IPS-NIHi7 (cell line): Measurements from ENCODE around the gene ZCCHC7.
"Not testable (repeated sequence)": the region's sequence is repeated elsewhere in the genome, so short reads cannot be mapped to it uniquely, and the experiment has no call there.

Source experiments
- DNase-seq: peaks from one replicate; pipeline ENCODE4 v3.0.0; 2012; ENCODE audit warnings: mixed read lengths; ENCODE audit errors: extremely low spot score

Gene ZCCHC7

DNA sequence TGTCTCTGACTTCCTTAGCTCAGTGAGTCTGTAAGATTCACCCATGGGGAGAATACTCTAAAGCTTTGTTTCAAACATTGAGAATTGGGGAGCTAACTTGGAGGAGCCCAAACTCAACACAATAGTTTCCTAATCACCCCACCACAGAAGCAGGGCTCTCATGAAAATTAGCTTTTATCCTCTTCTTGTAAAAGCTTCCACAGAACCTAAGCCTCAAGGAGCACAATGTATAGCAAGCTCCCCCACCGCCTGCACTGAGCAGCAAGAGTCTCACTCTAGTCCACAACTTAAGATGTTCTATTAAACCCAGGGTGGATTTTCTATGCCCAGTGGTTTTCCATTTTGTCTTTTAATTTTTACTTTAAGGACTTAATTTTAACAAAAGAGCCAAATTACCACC is 253.2 kb downstream of the ZCCHC7 start:
- no peak for DNase-seq

DNA sequence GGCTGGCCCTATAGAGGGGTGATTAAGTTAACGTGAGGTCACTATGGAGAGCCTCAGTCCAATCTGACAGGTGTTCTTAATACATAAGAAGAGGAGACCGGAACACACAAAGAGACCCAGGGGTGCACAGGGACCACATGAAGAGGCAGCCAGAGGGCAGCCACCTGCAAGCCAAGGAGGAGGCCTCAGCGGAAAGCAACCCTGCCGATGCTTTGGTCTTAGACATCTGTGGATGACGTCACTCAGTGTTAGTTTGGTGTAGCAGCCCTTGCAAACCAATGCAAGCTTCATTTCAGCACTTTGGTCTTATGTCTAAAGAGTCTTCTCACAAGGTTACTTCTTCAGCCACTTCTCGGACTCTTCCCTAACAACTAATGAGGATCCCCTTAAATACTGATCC is 254.5 kb downstream of the ZCCHC7 start:
- no peak for DNase-seq

DNA sequence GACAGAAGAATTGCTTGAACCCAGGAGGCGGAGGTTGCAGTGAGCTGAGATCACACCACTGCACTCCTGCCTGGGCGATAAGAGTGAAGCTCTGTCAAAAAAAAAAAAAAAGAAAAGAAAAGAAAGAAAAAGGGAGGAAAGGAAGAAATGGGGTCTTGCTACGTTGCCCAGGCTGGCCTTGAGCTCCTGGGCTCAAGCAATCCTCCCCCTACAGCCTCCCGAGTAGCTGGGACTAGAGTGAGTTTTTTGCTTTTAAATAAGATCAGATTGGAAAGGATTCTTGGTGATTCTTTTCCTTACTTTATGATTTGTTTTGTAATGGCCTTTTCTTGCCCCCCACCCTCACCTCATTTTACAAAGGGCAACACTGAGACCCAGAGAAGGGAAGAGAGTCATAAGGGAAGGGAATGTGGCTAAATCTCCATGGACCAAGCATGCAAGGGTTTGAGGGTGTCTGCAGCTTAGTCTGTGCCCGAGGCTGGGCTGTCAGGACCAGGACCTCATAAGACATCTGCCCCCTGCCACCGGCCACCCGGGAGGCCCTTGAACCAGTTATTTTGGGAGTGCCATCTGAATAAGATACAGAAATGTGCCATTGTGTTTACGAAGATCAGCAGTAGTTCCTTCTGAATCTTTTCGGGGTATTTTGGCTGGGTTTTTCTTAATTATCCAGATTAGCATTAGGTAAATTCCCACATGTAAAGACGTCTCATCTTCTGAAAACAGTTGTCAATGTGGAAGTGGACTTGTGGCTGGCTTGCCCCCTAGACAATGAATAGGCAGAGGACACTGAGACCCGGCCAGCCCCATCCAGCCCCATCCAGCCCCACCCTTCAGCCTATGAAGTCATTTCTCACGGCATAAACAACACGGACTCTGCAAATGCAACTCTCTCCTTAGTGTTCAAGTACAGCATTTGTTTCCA is 257.6 kb downstream of the ZCCHC7 start:
- DNase-seq = no peak

DNA sequence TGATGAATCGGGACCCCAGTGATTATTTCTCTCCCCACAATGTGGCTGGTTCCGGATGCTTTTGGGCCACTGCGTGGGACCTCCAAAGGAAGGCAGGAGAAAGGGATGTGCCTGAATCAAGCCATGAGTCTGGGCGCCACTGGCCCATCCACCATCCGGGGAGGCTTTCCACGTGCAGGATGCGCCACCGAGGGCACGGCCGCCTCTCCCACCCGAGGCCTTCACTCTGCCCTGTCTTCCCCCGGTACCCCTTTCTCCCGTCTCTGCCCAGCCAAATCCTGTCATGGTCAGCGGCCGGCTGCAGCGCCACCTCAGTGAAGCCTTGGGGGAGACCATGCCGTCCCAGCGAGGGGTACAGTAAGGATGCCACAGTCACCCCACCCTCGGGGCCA is 258.2 kb downstream of the ZCCHC7 start:
- no peak for DNase-seq

DNA sequence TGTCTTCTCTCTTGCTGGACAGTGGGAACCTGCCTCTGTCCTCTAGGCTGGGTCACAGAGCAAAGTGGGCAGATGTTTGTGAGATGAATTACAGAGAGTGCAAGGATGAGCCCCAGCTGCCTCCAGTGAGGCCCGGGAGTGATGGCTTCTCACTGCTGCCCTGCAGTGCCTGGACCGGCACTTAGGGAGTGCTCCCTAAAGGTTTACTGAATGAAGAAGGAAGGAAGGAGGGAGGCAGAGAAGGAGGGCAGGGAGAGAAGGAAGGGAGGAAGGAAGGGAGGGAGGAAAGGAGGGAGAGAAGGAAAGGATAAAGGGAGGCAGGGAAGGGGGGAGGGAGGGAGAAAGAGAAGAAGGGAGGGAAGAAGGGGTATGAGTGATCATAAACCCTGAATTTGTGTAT is 259.5 kb downstream of the ZCCHC7 start:
- DNase-seq = no peak

DNA sequence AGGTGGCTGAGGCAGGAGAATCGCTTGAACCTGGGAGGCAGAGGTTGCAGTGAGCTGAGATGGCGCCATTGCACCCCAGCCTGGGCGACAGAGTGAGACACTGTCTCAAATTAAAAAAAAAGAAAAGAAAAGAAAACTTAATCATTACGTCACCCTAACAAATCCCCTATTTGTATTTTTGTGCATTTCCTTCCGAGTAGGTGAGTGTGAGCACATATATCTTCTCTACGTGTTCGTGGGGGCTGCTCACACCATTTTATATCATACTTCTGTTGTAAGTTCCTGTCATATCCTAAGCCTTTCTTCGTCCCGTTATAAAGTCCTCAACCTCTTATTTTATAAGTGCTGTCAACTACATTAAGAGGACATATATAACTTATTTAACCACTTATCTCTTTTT is 260.2 kb downstream of the ZCCHC7 start:
- no peak for DNase-seq

DNA sequence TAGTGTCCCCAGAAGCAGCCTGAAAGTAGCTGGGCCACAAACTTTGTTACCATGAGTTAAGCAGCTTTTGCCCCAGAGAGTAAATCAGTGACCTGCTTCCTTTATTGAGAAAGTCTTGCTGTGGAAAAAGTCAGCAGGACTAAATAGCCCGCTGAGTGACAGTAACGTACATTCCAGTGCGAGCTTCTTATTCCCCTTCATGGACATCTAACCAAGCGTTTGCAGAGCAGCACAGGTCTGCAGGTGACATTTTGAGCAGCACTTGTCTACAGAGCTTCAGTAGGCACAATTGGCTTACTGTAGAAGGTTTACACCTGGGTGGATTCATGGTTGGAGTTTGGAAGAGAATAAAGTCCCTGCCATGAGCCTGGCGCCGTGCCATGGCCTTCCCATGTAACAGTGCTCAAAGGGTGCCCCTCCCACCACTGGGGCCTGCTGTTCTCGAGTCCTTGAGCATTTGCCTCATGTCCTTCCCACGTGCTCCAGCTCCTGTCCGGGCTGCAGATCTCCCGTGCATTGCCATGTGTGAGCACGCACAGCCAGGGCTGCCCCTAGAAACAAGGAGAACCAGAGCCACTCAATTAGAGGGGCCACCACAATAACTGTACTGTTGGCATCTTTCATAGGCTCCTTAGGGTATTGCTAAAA is 260.8 kb downstream of the ZCCHC7 start:
- no peak for DNase-seq

DNA sequence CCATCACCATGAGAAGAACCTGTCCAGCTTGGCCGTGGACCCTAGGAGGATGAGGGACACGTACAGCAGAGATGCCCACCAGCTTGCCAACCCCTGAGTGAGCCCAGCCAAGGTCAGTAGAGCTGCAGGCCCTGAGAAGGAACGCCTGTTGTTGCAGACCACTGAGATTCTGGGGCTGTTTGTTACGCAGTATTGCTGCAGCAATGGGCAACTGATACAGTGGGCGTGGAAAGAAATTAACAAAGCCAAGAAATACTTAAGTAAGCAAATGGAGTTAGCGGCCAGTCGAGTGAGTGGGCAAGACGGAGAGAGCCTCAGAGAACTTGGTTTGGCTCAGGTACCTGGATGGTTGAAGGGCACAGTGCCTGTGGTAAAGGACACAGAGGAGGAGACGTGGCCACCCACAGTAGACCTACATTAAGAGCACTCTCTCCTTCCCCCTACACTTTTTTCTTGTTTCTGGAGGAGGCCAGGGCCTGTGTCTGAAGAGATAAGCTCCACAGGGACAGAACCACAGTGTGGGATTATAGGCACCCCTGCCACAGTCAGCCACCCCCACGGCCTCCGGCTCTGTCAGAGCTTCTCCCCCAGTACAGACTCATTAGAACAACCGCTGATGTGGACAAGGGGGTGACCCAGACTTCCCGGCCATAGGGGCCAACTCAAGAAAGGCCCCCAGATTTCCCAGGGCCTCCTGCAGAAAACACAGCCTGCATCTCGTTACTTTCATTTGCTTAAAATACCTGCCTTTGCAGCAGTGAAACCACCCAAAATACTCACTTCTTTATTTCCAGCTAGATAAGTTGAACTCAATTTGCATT is 262.0 kb downstream of the ZCCHC7 start:
- DNase-seq = no peak

DNA sequence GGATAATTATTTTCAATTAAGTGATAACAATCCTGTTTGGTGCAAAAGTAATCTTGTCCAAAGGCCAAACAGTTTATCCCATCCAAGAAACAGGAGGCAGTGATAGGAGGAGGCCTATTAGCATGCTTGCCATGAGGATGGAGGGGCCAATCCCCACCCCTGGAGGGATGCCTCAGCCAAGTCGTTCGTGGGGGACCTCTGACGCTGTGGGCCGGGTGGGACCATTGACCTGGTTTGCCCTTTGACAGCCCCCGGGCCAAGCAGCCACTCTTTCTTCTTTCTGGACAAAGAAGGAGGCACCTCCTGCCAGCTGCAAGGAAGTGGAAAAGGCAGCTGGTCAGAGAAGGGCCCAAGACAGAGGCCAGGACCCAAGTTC is 262.6 kb downstream of the ZCCHC7 start:
- DNase-seq = no peak

DNA sequence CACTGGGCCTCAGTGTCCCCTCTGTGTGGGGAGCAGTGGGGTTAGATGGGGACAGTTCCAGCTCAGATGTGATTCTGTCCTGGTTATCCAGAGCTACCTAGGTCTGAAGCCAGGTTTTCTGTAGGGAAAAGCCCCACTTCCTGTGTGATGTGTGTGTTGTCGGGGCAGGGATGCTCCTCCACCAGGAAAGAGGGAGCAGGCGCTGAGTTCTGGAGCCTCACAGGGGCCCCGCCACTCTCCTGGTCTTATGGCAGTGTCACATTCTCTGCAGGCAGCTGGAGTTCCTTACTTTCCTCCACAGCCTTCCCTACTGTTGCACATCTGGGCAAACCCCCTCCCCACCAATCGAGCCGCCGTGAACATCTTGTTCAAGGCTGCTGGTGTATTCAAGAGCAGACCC is 263.0 kb downstream of the ZCCHC7 start:
- no peak for DNase-seq

DNA sequence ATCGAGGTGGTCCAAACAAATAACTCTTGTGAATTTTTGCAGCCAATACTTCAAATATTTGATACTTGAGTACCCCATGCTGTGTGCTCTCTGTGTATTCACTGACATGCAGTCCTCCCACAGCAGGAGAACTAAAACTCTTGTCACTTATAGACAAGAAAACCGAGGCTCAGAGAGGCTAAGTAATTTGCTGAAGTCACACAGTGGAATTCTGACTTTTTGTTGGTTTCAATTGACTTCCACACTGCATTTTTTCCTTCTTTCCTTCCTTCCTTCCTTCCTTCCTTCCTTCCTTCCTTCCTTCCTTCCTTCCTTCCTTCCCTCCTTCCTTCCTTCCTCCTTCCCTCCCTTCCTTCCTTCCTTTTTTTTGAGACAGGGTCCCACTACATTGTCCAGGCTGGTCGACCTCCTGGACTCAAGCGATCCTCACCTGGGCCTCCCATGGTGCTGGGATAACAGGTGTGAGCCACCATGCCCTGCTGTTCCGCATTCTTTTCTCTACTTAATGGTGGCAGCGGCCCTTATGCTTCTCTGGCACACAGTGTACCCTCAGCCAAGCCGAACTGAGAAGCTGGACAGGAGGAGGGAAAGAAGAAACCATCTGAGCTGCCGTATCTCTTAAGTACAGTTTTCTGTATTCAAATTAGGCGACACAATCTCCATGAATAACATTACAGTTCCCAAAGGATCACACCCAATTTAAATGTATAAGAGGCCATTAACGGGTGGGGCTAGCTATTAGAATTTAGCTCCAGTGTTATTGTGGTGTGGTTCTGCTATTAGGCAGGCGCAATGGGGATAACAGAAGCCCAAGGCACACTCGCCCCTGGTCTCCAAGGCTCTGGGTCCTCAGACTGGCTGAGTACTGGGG is 263.7 kb downstream of the ZCCHC7 start:
- no peak for DNase-seq

DNA sequence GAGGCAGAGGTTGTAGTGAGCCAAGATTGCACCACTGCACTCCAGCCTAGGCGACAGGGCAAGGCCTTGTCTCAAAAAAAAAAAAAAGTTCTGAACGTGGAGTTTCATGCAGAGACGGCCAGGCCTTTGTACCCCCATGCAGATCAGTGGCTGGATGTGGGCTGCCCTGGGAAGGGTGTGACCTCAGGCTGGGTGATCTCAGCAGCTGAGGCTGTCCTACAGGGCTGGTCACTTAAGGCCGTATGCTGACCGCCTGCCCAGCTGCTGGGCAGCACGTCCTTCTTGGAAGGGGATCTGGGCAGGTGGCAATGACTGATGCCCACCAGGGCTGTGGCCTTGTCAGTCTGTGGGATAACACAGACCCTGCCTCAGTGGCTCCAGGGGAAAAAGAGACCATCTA is 264.9 kb downstream of the ZCCHC7 start:
- no peak for DNase-seq

DNA sequence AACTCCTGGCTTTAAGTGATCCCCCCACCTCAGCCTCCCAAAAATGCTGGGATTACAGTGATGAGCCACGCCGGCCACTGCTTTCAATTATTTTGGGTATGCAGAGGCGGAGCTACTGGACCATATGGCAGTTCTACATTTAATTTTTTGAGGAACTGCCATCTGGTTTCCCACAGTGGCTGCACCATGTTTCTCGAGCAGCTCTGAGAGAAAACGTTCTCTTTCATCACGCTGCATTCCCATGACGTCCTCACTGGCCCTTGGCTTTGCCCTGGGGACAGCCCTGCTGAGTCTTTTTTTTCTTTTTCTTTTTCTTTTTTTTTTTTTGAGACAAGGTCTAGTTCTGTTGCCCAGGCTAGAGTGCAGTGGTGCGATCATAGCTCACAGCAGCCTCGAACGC is 266.6 kb downstream of the ZCCHC7 start:
- DNase-seq = no peak

DNA sequence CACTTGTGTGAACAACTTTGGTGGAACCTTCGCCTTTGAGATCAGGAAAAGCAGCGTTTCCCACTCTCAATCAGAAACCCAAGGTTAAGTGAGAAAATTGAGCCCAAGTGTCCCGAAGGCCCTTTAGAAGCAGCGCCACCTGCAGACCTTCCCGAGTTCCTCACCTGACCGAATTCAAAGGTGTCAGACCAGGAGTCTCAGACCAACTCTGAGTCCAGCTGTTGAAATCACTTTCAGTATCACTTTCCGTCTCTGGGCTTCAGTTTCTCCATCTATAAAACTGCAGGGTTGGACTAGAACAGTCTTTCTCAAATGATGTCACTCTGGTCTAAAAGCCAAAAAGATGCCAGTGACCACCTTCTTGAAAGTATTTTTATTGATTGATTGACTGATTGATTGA is 270.4 kb downstream of the ZCCHC7 start:
- DNase-seq = peak; percentile 75

DNA sequence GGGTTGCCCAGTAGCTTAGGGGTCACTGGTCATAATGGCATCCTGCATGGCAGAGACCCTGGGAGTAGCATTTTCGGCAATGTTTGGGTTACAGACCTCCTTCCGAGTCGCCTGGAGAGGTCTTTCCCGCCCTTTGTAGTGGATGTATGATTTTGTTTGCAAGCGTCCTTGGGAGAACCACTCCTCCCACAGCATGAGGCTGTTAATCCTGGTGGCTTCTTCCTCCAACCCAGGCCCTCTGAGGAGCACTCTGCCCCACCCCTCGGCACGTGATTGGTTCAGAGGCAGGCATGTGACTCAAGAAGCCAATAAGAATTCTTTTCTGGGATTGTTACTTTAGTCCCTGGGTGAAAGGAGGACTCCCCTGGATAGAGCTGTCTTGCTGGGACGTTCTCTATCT is 271.9 kb downstream of the ZCCHC7 start:
- peak; percentile 33 for DNase-seq

DNA sequence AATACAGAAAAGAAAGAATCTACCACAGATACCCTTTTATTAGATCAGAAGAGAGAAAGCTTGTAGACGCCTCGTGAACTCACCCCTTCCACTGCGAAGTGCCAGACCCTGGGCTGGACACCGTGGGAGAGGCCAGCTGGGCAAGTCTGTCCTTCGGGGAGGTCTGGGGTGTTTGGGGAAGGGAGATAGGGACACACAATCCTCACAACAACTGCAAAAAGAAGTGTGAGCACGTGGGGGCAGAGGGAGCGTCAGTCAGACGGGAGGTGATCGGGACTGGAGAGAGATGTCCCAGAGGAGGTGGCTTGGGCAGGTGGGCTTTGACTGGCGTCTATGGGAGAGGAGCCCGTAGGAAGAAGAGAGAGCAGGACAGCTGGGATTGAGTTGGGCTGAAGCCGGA is 274.9 kb downstream of the ZCCHC7 start:
- DNase-seq = no peak

DNA sequence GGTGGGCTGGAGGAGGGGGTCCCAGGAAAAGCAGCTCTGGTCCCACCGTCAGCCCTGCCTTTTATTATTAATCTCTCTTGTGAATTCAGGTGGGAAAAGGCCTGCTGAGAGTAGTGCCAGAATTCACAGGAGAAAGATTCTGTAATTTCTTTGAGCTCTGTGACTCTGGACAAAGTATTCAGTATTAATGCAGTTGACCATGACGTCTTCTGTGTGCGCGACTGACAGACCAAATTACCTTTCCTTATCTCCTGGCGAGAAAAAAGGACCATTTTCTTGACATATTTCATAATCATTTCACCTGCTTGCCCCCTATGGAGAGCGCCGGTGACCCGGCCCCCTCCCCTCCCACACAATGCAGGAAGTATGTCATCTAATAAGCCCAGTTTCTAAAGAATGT is 275.3 kb downstream of the ZCCHC7 start:
- no peak for DNase-seq

DNA sequence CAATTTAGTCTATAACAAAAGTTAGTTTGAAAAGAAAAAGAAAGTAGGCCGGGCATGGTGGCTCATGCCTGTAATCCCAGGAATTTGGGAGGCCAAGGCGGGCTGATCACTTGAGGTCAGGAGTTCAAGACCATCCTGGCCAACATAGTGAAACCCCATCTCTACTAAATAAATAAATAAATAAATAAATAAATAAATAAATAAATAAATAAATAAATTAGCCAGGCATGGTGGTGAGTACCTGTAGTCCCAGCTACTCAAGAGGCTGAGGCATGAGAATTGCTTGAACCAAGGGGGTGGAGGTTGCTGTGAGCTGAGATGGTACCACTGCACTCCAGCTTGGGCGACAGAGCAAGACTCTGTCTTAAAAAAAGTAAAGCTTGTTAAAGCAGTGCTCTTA is 277.6 kb downstream of the ZCCHC7 start:
- DNase-seq = not testable (repeated sequence)

DNA sequence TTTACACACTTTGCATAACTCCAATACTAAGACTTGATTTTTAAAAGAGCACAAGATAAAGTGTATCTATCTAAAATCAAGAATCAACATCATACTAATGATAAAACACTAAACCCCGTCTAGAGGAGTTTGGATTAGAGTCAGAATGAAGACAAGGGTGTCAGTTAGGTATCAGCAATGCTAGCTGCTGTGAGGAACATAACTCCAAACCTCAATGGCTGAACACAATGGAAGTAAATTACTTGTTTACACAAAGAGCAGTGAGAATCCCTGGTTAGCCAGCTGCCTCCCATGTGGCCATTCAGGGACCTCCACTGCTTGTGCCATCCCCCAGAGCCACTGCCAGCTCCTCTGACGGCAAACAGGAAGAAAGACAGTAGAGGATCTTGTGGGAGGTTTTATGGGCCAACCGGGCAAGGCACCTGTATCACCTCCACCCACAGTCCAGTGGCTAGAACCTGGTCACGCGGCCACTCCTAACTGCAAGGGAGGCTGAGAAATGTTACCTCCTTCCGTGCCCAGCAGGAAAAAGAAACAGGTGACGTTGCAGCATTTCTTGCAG is 278.2 kb downstream of the ZCCHC7 start:
- DNase-seq = no peak

DNA sequence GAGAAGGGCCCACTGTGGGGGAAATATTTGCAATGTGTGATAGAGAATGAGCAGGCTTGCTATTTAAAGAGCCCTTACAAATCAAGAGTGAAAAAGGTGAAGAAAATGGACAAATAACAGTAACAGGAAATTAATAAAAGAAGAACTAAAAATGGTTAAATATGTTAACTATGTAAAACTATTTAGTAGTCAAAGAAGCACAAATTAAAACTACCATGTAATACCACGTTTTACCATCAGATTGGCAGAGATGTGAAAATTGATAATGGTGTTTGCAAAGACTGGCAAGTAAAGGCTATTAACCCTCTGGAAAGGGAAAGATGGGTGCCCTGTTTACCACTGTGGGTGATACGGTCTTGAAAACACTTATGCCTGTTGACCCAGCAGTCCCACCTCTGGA is 279.0 kb downstream of the ZCCHC7 start:
- DNase-seq = no peak

DNA sequence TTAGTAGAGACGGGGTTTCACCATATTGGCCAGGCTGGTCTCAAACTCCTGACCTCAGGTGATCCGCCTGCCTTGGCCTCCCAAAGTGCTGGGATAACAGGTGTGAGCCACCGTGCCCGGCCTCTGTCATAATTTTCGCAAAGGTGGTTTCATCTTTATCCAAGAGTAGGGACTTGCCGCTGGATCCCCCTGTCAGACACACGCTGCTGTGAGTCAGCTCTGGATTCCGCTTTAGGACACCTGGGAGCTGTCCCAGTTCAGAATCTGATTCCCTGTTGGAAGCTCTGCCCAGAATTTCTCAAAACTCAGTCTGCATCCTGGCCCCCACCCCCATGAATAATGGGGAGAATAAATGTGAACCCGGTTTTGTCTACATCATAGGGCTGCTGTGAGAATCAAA is 284.2 kb downstream of the ZCCHC7 start:
- DNase-seq = no peak
